Prostate gland (tissue), 2 donors: ENCODE measurements around the gene KITLG. TPM values are rescaled to one million over a fixed set of nuclear protein-coding genes. Genes with fewer than 3 reads are reported as not detected.
A peak's percentile ranks its signal among the peaks of the same experiment; 100 is the strongest.

ENCODE experiments used
- DNase-seq: peaks from one replicate; pipeline ENCODE4 v3.0.0-alpha.2; 2019; ENCODE audit warnings: low spot score
- H3K27ac ChIP-seq, 2 donors: fragments of 200-600 bp; sonication (generic); 2 replicates each; pipeline ENCODE4 v1.5.1; 2017 to 2019
- H3K27me3 ChIP-seq: fragments of 200-600 bp; sonication (generic); replicated peaks from 2 replicates; pipeline ENCODE4 v1.5.1; 2019; ENCODE audit not compliant: insufficient read depth
- H3K36me3 ChIP-seq, 2 donors: fragments of 200-600 bp; sonication (generic); 1 replicate in 1 of 2; 2 replicates in 1 of 2; pipeline versions ENCODE4 v1.5.1 to v1.8.1; 2017 to 2019
- H3K4me1 ChIP-seq: fragments of 200-600 bp; sonication (generic); replicated peaks from 2 replicates; pipeline ENCODE4 v1.5.1; 2019
- H3K4me3 ChIP-seq, 2 donors: fragments of 200-600 bp; sonication (generic); 2 replicates each; pipeline ENCODE4 v1.5.1; 2017 to 2019
- H3K9me3 ChIP-seq: fragments of 200-600 bp; sonication (generic); 2 replicates; pipeline ENCODE4 v1.5.1; 2017
- POLR2A ChIP-seq: fragments of 450-650 bp; IDR thresholded peaks from one replicate; pipeline ENCODE4 v1.6.1; 2016; ENCODE audit warnings: antibody characterized with exemption, mild to moderate bottlenecking
- POLR2AphosphoS5 ChIP-seq: sonication (generic); formaldehyde crosslinking; IDR thresholded peaks from one replicate; pipeline ENCODE4 v1.6.1; 2017; ENCODE audit warnings: antibody characterized with exemption
- WGBS: methylation state at CpG from one replicate; pipeline ENCODE4 v1.1.5; 2018; 5-methylcytosine and 5-hydroxymethylcytosine counted together
- intact Hi-C: fragments of 100-400 bp; cut with DNase I; formaldehyde crosslinking; loops from one replicate; pipeline ENCODE4 v1.14.2; 2022
- total RNA-seq, 2 donors: library from RNA; depleted of rRNA; stranded (reverse); fragments of >200 nt; gene quantifications; one replicate each; pipeline ENCODE4 v1.1.0, GENCODE V29; 2016
- TF ChIP-seq, protein P1 (sequence below), 4 experiments: fragments of 200-600 bp in 2 of 4; fragments of 450-650 bp in 2 of 4; sonication (generic) in 2 of 4; IDR thresholded peaks; 1 replicate in 3 of 4; 2 replicates in 1 of 4; pipeline ENCODE4 v1.5.1; 2016 to 2019; ENCODE audit warnings: antibody characterized with exemption in 4 of 4, mild to moderate bottlenecking in 2 of 4, moderate library complexity in 2 of 4

KITLG gene
- total RNA-seq, 2 donors from 2014 or later = 21.0 to 23.2 TPM

DNA sequence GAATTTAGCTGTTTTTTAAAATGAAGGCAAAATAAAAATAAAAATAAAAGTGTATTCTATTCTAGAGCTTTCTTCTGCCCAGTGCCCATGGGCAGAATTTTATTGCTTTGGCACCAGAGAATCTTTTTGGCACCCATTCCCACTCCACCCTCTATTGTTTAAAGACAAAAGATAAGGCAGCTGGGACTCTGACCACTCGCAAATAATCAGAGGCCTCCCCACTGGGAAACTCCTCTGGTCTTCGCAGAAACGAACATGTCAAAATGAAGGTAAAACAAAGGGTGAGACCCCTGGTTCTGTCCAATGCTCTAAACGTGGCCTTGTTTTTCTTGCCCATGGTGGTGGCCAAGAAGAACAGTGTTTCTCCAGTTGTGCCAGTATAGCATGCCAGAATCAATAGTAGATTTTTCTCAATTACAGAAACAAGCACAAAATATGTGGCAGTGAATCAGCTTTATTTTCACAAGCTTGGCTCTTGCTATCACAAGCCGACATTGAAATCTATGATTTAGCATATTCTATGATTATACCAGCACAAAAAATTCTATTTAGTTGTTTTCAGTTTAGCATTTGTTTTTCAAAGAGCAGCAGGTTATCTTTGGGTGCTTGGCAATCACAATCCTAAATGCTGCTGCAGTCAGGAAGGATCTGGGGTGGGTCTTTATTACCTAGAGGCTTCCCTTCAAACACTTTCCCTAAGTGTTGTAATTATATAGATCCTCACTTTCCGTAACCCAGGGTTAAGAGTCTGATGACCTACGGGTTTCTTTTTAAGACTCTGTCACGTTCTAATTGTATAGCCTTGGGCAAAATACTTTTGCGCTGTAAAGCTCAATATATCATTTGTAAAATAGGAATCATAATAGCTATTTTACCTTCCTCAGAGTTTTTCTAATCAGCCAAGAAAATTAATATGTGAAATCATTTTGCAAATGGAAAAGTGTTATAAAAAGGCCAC, 50.5 kb downstream of the KITLG start:
- no peaks in the 10 kb centered on the region for H3K4me1 ChIP-seq
- intact Hi-C loops = no loop called here
- TF ChIP-seq POLR2AphosphoS5 (no peak), POLR2A (no peak)
- TF ChIP-seq, protein P1, sequence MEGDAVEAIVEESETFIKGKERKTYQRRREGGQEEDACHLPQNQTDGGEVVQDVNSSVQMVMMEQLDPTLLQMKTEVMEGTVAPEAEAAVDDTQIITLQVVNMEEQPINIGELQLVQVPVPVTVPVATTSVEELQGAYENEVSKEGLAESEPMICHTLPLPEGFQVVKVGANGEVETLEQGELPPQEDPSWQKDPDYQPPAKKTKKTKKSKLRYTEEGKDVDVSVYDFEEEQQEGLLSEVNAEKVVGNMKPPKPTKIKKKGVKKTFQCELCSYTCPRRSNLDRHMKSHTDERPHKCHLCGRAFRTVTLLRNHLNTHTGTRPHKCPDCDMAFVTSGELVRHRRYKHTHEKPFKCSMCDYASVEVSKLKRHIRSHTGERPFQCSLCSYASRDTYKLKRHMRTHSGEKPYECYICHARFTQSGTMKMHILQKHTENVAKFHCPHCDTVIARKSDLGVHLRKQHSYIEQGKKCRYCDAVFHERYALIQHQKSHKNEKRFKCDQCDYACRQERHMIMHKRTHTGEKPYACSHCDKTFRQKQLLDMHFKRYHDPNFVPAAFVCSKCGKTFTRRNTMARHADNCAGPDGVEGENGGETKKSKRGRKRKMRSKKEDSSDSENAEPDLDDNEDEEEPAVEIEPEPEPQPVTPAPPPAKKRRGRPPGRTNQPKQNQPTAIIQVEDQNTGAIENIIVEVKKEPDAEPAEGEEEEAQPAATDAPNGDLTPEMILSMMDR (IDR thresholded peaks at IDR 0.05) = no peak
- DNase-seq = no peak
- peaks cover 0 to 4% of the 10 kb centered on the region in 2 donors for H3K36me3 ChIP-seq
- 35% methylated on average over 9 of the region's 9 CpGs for WGBS
- no peak overlapping the region for H3K27ac ChIP-seq
- H3K9me3 ChIP-seq = no peaks in the 10 kb centered on the region
- no peaks in the 10 kb centered on the region for H3K27me3 ChIP-seq
- H3K4me3 ChIP-seq = no peak overlapping the region

GRCh38 chr12:88522961-88523360, 57.3 kb downstream of the KITLG start:
- no peaks in the 10 kb centered on the region for H3K9me3 ChIP-seq
- no peak for DNase-seq
- no peaks in the 10 kb centered on the region for H3K4me1 ChIP-seq
- H3K36me3 ChIP-seq = peaks cover 0 to 4% of the 10 kb centered on the region in 2 donors
- intact Hi-C loops = no loop called here
- H3K27me3 ChIP-seq = no peaks in the 10 kb centered on the region
- no peak overlapping the region for H3K27ac ChIP-seq
- H3K4me3 ChIP-seq = no peak overlapping the region
- 78% methylated on average over 7 of the region's 7 CpGs for WGBS
- TF ChIP-seq POLR2AphosphoS5 (no peak), POLR2A (no peak)
- TF ChIP-seq, protein P1 (IDR thresholded peaks at IDR 0.05) = no peak

DNA sequence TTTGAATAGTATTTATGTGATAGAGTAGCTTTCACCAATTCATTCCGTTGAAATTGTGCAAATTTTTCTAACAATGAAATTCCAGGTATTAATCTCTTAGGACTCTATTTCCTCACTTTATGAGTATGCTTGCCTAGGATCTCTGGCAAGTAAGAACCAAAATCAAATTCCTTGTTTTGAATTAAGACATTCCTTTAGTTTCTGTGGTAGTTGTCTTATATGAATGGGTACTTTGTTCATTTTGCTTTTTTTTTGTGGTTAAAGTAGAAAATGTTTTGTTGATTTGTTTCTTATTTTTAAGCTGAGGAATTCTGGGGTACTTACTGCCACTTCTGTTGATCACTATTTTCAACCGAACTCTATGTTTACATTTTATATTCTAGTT, 59.8 kb downstream of the KITLG start:
- Histone ChIP-seq H3K4me3 (no peak overlapping the region), H3K36me3 (no peaks in the 10 kb centered on the region), H3K9me3 (no peaks in the 10 kb centered on the region), H3K27ac (no peak overlapping the region), H3K4me1 (no peaks in the 10 kb centered on the region), H3K27me3 (no peaks in the 10 kb centered on the region)
- WGBS = 36% methylated on average over 2 of the region's 2 CpGs
- intact Hi-C loops = no loop called here
- TF ChIP-seq, protein P1 (IDR thresholded peaks at IDR 0.05) = no peak
- TF ChIP-seq POLR2A (no peak), POLR2AphosphoS5 (no peak)
- no peak for DNase-seq

GRCh38 chr12:88519802-88520435, 60.4 kb downstream of the KITLG start:
- peak overlapping the region in 1 of 2 donors; percentile 17 for H3K27ac ChIP-seq

GRCh38 chr12:88518863-88519403, 61.3 kb downstream of the KITLG start:
- DNase-seq = no peak
- intact Hi-C loops = no loop called here
- TF ChIP-seq, protein P1 (IDR thresholded peaks at IDR 0.05) = no peak
- TF ChIP-seq POLR2AphosphoS5 (no peak), POLR2A (no peak)
- H3K9me3 ChIP-seq = no peaks in the 10 kb centered on the region
- peak overlapping the region in 1 of 2 donors; percentile 17 for H3K27ac ChIP-seq
- no peaks in the 10 kb centered on the region for H3K27me3 ChIP-seq
- H3K36me3 ChIP-seq = no peaks in the 10 kb centered on the region
- no peaks in the 10 kb centered on the region for H3K4me1 ChIP-seq
- H3K4me3 ChIP-seq = no peak overlapping the region
- WGBS = 69% methylated on average over 5 of the region's 5 CpGs

More at GRCh38 chr12:88519802-88520435, 60.4 kb downstream of the KITLG start:
- intact Hi-C loops = no loop called here
- no peaks in the 10 kb centered on the region for H3K4me1 ChIP-seq
- H3K4me3 ChIP-seq = no peak overlapping the region
- DNase-seq = peak; percentile 35
- TF ChIP-seq POLR2AphosphoS5 (peak; percentile 71), POLR2A (no peak)
- WGBS = 20% methylated on average over 3 of the region's 3 CpGs
- H3K27me3 ChIP-seq = no peaks in the 10 kb centered on the region
- H3K9me3 ChIP-seq = no peaks in the 10 kb centered on the region
- no peaks in the 10 kb centered on the region for H3K36me3 ChIP-seq
